HUES6 (cell line): ENCODE data around the gene CCDC7.
"Not testable (repeated sequence)": the region's sequence is repeated elsewhere in the genome, so short reads cannot be mapped to it uniquely, and the experiment has no call there.

Experiments used
- H3K27ac ChIP-seq: 2 replicates; pipeline ENCODE4 v1.7.0; 2013; ENCODE audit warnings: low read depth, mild to moderate bottlenecking, low read length, inconsistent platforms
- H3K27me3 ChIP-seq: 2 replicates; pipeline ENCODE4 v1.6.1; 2013; ENCODE audit warnings: low read length; ENCODE audit not compliant: control insufficient read depth, insufficient read depth
- H3K36me3 ChIP-seq: 2 replicates; pipeline ENCODE4 v1.6.1; 2013; ENCODE audit warnings: low read length; ENCODE audit not compliant: control insufficient read depth, insufficient read depth
- H3K4me1 ChIP-seq: 2 replicates; pipeline ENCODE4 v1.6.1; 2013; ENCODE audit warnings: low read length; ENCODE audit not compliant: control insufficient read depth, insufficient read depth
- H3K4me3 ChIP-seq: 2 replicates; pipeline ENCODE4 v1.5.1; 2013; ENCODE audit warnings: low read depth, low read length
- H3K9ac ChIP-seq: one replicate; pipeline ENCODE4 v1.6.1; 2013; ENCODE audit warnings: mild to moderate bottlenecking, low read length
- H3K9me3 ChIP-seq: 2 replicates; pipeline ENCODE4 v1.6.1; 2013; ENCODE audit warnings: low read depth, low read length; ENCODE audit not compliant: control insufficient read depth, insufficient read depth

Gene CCDC7

DNA sequence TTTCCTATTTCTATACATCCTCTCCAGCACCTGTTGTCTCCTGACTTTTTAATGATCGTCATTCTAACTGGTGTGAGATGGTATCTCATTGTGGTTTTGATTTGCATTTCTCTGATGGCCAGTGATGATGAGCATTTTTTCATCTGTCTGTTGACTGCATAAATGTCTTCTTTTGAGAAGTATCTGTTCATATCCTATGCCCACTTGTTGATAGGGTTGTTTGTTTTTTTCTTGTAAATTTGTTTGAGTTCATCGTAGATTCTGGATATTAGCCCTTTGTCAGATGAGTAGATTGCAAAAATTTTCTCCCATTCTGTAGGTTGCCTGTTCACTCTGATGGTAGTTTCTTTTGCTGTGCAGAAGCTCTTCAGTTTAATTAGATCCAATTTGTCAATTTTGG, 253.7 kb downstream of the CCDC7 start:
- H3K4me1 ChIP-seq, H3K27me3 ChIP-seq, H3K27ac ChIP-seq, H3K9ac ChIP-seq, H3K4me3 ChIP-seq, H3K36me3 ChIP-seq: not testable (repeated sequence)
- H3K9me3 ChIP-seq, result peaks cover 22% of the 10 kb centered on the region

- no peaks in the 10 kb centered on the region for H3K27me3 ChIP-seq
- no peak overlapping the region for H3K27ac ChIP-seq
- no peaks in the 10 kb centered on the region for H3K36me3 ChIP-seq
- H3K4me1 ChIP-seq, result no peaks in the 10 kb centered on the region
- H3K9me3 ChIP-seq, result no peaks in the 10 kb centered on the region
- no peak overlapping the region for H3K9ac ChIP-seq
- H3K4me3 ChIP-seq, result no peak overlapping the region
These were observed 267.6 kb downstream of the CCDC7 start for GRCh38 chr10:32713560-32713959.

DNA sequence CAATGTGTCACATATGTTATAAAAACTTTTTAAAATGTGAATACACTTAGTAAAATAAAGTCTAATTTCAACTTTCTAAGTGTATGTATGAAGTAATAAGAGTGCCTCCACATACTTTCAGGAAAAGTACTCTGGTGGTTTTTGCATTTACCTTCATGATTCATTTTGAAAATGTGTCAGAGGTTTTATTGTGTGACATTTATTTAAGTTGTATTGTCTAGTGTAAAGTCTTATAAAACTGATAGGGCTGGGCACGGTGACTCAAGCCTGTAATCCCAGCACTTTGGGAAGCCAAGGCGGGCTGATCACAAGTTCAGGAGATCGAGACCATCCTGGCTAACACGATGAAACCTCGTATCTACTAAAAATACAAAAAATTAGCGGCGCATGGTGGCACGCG, 285.6 kb downstream of the CCDC7 start:
- no peaks in the 10 kb centered on the region for H3K36me3 ChIP-seq
- no peaks in the 10 kb centered on the region for H3K27me3 ChIP-seq
- H3K4me1 ChIP-seq, result no peaks in the 10 kb centered on the region
- H3K9me3 ChIP-seq, result no peaks in the 10 kb centered on the region
- no peak overlapping the region for H3K27ac ChIP-seq
- H3K4me3 ChIP-seq, result no peak overlapping the region
- no peak overlapping the region for H3K9ac ChIP-seq

- H3K4me3 ChIP-seq, result no peak overlapping the region
- no peaks in the 10 kb centered on the region for H3K27me3 ChIP-seq
- H3K27ac ChIP-seq, result no peak overlapping the region
- H3K4me1 ChIP-seq, result no peaks in the 10 kb centered on the region
- H3K9me3 ChIP-seq, result no peaks in the 10 kb centered on the region
- no peaks in the 10 kb centered on the region for H3K36me3 ChIP-seq
- H3K9ac ChIP-seq, result no peak overlapping the region
These were observed 293.0 kb downstream of the CCDC7 start for GRCh38 chr10:32738958-32739357.

DNA sequence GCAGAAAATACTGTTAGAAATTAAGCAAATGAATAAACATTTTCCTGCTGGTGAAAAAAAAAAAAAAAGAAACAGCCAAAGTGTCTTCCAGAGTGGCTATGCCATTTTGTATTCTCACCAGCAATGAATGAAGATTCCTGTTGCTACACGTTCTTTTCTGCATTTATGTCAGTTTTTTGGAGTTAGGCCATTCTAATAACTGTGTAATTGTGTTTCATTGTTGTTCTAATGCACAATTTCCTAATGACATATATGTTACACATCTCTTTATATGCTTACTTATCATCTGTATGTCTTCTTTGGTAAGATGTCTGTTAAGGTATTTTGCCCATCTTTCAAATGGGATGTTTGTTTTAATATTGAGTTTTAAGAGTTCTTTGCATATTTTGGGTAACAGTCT, 298.4 kb downstream of the CCDC7 start:
- Histone ChIP-seq H3K4me1 (no peaks in the 10 kb centered on the region), H3K4me3 (no peak overlapping the region), H3K36me3 (no peaks in the 10 kb centered on the region), H3K27me3 (no peaks in the 10 kb centered on the region), H3K27ac (no peak overlapping the region), H3K9ac (no peak overlapping the region), H3K9me3 (no peaks in the 10 kb centered on the region)

DNA sequence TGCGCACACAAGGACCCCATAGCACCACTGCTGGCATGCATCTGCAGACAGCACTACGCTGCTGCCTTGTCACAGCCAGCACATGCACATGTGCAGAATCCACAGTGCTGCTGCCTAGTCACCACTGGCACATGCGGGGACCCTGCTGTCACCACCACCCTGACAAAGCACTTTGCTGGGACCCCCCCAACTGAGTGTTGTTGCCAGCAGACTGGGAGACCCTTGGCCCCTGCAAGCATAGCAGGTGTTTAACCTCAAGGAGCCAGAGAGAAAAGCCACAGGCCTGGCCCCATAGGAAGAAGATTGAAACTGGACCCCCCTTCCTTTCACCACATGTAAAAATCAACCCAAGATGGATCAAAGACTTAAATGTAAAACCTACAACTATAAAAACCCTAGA, 300.9 kb downstream of the CCDC7 start:
- Histone ChIP-seq H3K4me1 (no peaks in the 10 kb centered on the region), H3K9me3 (no peaks in the 10 kb centered on the region), H3K36me3 (no peaks in the 10 kb centered on the region), H3K27ac (no peak overlapping the region), H3K9ac (no peak overlapping the region), H3K4me3 (no peak overlapping the region), H3K27me3 (no peaks in the 10 kb centered on the region)

DNA sequence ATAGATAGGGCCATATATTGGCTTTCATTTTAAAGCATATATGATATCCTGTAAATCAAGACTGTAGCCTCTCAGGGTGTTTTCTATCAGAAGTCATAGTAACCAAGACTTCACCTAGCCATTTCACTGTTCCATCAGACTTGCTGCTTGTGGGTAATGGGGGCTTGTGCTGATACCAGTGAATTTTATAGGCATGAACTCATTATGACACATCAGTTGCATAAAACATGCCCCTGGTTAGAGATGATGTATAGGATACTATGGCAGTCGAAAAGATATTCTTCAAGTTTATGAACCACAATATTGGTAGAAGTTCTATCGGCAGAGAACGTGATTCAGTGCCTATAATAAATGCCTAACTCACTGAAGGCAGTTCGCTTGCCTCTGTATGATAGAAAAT, 305.6 kb downstream of the CCDC7 start:
- Histone ChIP-seq H3K27ac (no peak overlapping the region), H3K27me3 (no peaks in the 10 kb centered on the region), H3K36me3 (no peaks in the 10 kb centered on the region), H3K4me1 (no peaks in the 10 kb centered on the region), H3K9ac (no peak overlapping the region), H3K4me3 (no peak overlapping the region), H3K9me3 (peaks cover 12% of the 10 kb centered on the region)

GRCh38 chr10:32754900-32755299, 309.0 kb downstream of the CCDC7 start:
- not testable (repeated sequence) for H3K4me1 ChIP-seq, H3K9ac ChIP-seq, H3K27me3 ChIP-seq, H3K36me3 ChIP-seq, H3K4me3 ChIP-seq, H3K27ac ChIP-seq
- peaks cover 12% of the 10 kb centered on the region for H3K9me3 ChIP-seq

DNA sequence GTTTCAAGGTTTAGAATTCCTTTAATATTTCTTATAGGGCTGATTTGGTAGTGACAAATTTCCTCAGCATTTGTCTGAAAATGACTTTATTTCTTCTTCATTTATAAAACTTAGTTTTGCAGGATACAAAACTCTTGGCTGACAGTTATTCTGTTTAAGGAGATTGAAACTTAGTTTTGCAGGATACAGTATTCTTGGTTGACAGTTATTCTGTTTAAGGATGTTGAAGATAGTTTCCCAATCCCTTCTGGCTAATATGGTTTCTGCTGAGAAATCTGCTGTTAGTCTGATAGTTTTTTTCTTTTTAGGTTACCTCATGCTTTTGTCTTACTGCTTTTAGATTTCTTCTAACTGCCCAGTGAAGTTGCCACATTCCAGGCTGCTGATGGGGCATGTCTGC, 325.3 kb downstream of the CCDC7 start:
- Histone ChIP-seq H3K9me3 (peaks cover 17% of the 10 kb centered on the region; the same call in 1 of the 2 replicates), H3K4me1 (no peaks in the 10 kb centered on the region), H3K4me3 (no peak overlapping the region), H3K9ac (no peak overlapping the region), H3K36me3 (no peaks in the 10 kb centered on the region), H3K27ac (no peak overlapping the region), H3K27me3 (no peaks in the 10 kb centered on the region)

- Histone ChIP-seq H3K9ac (no peak overlapping the region), H3K9me3 (peaks cover 17% of the 10 kb centered on the region; the same call in 1 of the 2 replicates), H3K4me1 (no peaks in the 10 kb centered on the region), H3K27me3 (no peaks in the 10 kb centered on the region), H3K36me3 (no peaks in the 10 kb centered on the region), H3K27ac (no peak overlapping the region), H3K4me3 (no peak overlapping the region)
These were observed 327.2 kb downstream of the CCDC7 start for GRCh38 chr10:32773105-32773504.

- Histone ChIP-seq H3K36me3 (no peaks in the 10 kb centered on the region), H3K27ac (no peak overlapping the region), H3K9me3 (no peaks in the 10 kb centered on the region; the same call in 1 of the 2 replicates), H3K27me3 (no peaks in the 10 kb centered on the region), H3K4me1 (no peaks in the 10 kb centered on the region), H3K9ac (no peak overlapping the region), H3K4me3 (no peak overlapping the region)
These were observed 341.0 kb downstream of the CCDC7 start for GRCh38 chr10:32786968-32787367.

GRCh38 chr10:32787690-32788284, 341.8 kb downstream of the CCDC7 start:
- no peaks in the 10 kb centered on the region for H3K4me1 ChIP-seq
- no peak overlapping the region for H3K27ac ChIP-seq
- H3K4me3 ChIP-seq, result no peak overlapping the region
- H3K27me3 ChIP-seq, result no peaks in the 10 kb centered on the region
- no peaks in the 10 kb centered on the region; the same call in 1 of the 2 replicates for H3K9me3 ChIP-seq
- H3K9ac ChIP-seq, result no peak overlapping the region
- no peaks in the 10 kb centered on the region for H3K36me3 ChIP-seq
